B cell (primary cell): Measurements from ENCODE around the gene VAV2.

Experiments
- EZH2 ChIP-seq: IDR thresholded peaks from 2 replicates; pipeline ENCODE4 v1.6.1; 2012; ENCODE audit warnings: borderline replicate concordance, low read depth, mild to moderate bottlenecking, moderate library complexity, low read length; ENCODE audit not compliant: insufficient read depth, poor library complexity, severe bottlenecking
- TF ChIP-seq, protein P1 (sequence below): fragments of 200-600 bp; IDR thresholded peaks from one replicate; pipeline ENCODE4 v1.8.0; 2022; ENCODE audit warnings: antibody characterized with exemption, mild to moderate bottlenecking

DNA sequence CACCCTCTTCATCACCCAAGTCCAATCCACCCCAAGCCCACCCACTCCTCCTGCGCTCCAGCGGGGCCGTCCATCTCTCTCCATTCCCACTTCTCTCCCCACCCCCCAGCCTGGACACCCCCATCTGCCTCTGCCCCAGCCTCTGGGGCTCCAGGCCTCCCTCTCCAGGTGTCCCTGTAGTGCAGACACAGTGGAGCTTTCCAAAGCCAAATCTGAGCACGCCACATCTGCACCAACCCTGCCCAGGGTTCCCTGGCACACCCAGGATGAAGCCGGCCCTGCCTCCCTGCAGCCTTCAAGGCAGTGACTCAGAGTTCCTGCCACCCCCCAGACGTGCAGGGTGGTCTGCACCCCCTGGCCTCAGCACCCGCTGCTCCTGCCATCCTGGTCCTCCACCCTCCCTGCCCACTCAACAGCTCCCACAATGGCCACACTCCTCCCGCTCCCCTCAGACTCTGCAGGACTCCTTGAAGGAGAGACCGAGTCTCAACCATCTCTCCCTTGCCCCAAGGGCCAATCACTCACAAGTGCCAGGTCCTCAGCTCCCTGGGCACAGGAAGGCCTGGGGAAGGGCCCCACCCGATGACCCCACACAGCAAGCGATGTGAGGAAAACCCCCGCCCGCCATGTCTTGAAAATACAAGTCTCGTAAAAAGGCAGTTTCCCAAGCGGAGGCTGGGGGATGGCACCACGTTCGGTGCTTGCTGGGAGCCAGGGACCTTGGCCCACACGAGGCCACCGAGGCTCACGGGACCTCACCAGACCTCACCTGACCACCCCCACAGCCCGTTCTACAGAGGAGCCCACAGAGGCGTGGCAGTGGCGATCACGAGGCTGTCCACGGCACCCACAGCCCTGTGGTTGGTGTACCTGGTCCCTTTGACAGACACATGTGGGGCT, 22.2 kb downstream of the VAV2 start:
- TF ChIP-seq, protein P1, sequence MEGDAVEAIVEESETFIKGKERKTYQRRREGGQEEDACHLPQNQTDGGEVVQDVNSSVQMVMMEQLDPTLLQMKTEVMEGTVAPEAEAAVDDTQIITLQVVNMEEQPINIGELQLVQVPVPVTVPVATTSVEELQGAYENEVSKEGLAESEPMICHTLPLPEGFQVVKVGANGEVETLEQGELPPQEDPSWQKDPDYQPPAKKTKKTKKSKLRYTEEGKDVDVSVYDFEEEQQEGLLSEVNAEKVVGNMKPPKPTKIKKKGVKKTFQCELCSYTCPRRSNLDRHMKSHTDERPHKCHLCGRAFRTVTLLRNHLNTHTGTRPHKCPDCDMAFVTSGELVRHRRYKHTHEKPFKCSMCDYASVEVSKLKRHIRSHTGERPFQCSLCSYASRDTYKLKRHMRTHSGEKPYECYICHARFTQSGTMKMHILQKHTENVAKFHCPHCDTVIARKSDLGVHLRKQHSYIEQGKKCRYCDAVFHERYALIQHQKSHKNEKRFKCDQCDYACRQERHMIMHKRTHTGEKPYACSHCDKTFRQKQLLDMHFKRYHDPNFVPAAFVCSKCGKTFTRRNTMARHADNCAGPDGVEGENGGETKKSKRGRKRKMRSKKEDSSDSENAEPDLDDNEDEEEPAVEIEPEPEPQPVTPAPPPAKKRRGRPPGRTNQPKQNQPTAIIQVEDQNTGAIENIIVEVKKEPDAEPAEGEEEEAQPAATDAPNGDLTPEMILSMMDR, result no peak
- TF ChIP-seq EZH2, result no peak
